Stimulated activated memory B cell treated with anti-CD40 and anti-IgM and Interleukin-4, amounts not matched to agents 10 μg/mL and 1 μg/mL and 100 μg/mL, for 72 hours (primary cell): Measurements from ENCODE around the gene RYR3.
"Not testable (repeated sequence)": the region's sequence is repeated elsewhere in the genome, so short reads cannot be mapped to it uniquely, and the experiment has no call there.

ENCODE experiments used
- ATAC-seq: fragments of 150-1000 bp; cut with Tn5 transposase; 2 replicates; pipeline ENCODE4 v1.10.0; 2021
- H3K27ac Mint-ChIP-seq: one replicate; pipeline ENCODE4 v1.8.0; 2022; ENCODE audit warnings: mild to moderate bottlenecking, mixed read lengths
- H3K27me3 Mint-ChIP-seq: one replicate; pipeline ENCODE4 v1.8.0; 2022; ENCODE audit warnings: mixed read lengths
- H3K36me3 Mint-ChIP-seq: one replicate; pipeline ENCODE4 v1.8.0; 2022; ENCODE audit warnings: mixed read lengths
- H3K4me1 Mint-ChIP-seq: one replicate; pipeline ENCODE4 v1.8.0; 2022; ENCODE audit warnings: mixed read lengths
- H3K4me3 Mint-ChIP-seq: one replicate; pipeline ENCODE4 v1.8.0; 2022; ENCODE audit warnings: mild to moderate bottlenecking, moderate library complexity, mixed read lengths
- H3K9me3 Mint-ChIP-seq: one replicate; pipeline ENCODE4 v1.8.0; 2022; ENCODE audit warnings: mixed read lengths

The RYR3 gene

DNA sequence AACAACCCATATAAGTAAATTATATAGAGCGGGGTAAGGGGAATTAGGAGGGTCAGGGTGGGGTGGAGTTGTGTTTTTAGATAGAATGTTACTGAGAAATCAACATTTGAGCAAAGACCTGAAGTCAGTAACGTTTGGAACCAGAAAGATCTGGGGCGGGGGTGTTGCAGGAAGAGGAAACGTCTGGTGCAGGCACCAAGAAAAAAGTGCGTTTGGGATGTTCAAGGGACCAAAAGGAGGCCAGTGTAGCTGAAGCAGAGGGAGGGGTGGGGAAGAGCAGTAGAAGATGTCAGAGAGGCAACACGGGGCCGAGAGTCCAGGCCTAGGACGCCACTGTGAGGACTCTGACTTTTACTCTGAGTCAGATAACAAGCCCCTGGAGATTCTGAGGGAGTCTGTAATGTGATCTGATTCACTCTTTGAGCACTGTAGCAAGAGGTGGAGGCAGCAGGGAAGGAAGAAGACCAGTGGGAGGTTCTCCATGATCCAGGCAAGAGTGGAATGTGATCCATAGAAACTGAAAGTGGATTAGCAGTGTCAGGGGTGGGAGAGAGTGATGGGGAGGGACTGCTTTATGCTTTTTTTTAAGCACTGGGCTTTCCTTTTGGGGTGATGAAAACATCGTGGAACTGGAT is 478.3 kb downstream of the RYR3 start:
- peaks cover 8% of the 10 kb centered on the region for H3K27me3 Mint-ChIP-seq
- H3K9me3 Mint-ChIP-seq: no peaks in the 10 kb centered on the region
- peaks cover 7% of the 10 kb centered on the region for H3K4me1 Mint-ChIP-seq
- no peaks in the 10 kb centered on the region for H3K36me3 Mint-ChIP-seq
- no peak for ATAC-seq
- no peak overlapping the region for H3K27ac Mint-ChIP-seq
- no peak overlapping the region for H3K4me3 Mint-ChIP-seq

DNA sequence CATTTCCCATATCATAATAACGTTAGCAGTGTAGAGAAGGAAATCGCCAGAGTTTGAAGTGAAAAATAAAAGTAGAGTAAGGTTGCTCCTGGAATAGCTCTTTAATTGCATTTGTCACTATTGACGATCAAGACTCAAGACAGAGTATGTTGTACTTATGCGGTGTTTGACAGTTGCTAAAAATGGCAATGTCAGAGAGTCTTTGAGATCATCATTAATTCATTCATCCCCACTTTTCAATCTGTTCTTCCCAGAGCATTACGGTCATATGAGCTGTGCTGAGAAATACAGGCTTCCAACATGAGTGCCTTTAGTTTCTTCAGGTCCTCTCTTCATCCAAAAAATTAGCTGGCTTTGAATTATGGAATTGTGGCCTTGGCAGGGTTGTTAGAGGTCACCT is 483.7 kb downstream of the RYR3 start:
- no peaks in the 10 kb centered on the region for H3K36me3 Mint-ChIP-seq
- H3K27me3 Mint-ChIP-seq: no peaks in the 10 kb centered on the region
- H3K4me1 Mint-ChIP-seq: no peaks in the 10 kb centered on the region
- no peak overlapping the region for H3K27ac Mint-ChIP-seq
- ATAC-seq: no peak
- no peak overlapping the region for H3K4me3 Mint-ChIP-seq
- no peaks in the 10 kb centered on the region for H3K9me3 Mint-ChIP-seq

DNA sequence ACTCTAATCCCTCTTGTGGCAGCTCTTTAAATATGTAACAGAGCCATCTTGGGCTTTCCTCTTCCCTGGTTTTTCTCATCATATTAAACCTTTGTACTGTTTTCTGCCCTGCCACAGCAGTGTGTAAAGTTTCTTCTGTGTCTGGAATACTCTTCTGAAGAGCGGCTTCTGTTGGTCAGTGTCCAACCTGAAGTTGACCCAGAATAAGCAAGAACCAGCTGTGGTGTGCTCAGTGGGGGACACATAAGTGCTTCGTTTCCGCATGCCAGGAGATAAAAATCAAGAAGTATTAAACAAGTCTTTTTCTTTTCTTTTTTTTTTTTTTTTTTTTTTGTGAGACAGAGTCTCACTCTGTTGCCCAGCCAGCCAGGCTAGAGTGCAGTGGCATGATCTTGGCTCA is 484.3 kb downstream of the RYR3 start:
- no peaks in the 10 kb centered on the region for H3K27me3 Mint-ChIP-seq
- no peak overlapping the region for H3K27ac Mint-ChIP-seq
- H3K36me3 Mint-ChIP-seq: no peaks in the 10 kb centered on the region
- no peak overlapping the region for H3K4me3 Mint-ChIP-seq
- no peak for ATAC-seq
- no peaks in the 10 kb centered on the region for H3K4me1 Mint-ChIP-seq
- H3K9me3 Mint-ChIP-seq: no peaks in the 10 kb centered on the region

DNA sequence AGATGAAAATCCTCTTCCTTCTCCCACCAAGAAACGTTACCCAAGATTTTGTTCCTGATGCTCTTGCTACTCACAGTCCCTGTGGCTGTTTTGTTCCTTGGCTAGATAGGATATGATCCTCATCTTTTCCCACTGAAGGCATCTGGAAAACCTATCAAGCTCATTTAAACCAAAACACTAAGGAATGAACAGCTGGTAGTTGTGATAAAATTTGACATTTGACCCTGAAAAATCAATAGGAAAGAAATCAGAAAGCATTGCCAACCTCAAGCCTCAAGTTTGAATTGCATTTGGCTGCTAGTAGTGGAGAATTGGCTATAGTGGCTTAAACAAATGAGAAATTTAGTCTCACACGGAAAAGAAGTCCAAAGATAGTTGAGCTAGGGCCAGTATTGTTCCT is 486.9 kb downstream of the RYR3 start:
- Mint-ChIP-seq H3K27me3 (no peaks in the 10 kb centered on the region), H3K27ac (no peak overlapping the region), H3K36me3 (no peaks in the 10 kb centered on the region), H3K4me3 (no peak overlapping the region), H3K9me3 (no peaks in the 10 kb centered on the region), H3K4me1 (no peaks in the 10 kb centered on the region)
- ATAC-seq: no peak

DNA sequence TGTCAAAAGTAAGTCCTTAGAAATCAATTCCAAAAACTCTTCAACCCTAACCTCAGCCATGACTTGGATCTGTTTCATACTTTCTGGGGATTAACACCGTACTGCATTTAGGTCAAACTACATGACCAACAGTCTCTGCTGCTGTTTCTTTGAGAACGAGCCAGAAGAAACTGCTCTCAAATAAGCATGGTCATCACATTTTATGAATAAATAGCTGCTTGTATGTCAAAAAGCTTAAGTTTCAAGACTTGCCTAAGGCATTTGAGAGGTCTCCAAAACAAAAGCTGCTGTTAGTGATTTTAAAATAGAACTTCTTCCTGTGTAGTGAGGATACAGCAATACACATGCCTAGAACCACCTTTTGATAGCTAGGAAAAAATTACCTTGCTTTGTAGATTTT is 491.2 kb downstream of the RYR3 start:
- Mint-ChIP-seq H3K27me3 (no peaks in the 10 kb centered on the region), H3K9me3 (no peaks in the 10 kb centered on the region), H3K27ac (no peak overlapping the region), H3K36me3 (no peaks in the 10 kb centered on the region), H3K4me1 (no peaks in the 10 kb centered on the region), H3K4me3 (no peak overlapping the region)
- ATAC-seq: no peak

DNA sequence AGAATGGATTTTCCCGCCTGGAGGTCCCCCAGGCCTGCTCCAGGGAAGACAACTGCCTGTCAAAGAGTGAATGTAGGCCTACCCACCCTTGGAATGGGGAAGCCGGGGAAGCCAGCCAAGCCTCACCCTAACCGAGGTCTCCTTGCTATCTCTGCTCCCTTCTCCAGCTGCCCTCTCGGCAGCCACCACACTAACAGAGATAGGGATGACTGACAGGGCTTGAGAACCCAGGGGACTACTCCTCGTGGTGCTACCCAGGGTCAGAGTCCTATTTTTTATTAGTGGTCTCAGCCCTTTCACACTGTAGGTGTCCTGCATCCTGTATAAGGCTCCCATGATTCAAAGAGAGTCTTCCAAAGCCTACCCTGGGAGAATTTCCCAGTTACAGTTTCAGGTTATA is 496.9 kb downstream of the RYR3 start:
- H3K9me3 Mint-ChIP-seq: no peaks in the 10 kb centered on the region
- no peak overlapping the region for H3K4me3 Mint-ChIP-seq
- H3K27ac Mint-ChIP-seq: no peak overlapping the region
- no peaks in the 10 kb centered on the region for H3K4me1 Mint-ChIP-seq
- H3K36me3 Mint-ChIP-seq: no peaks in the 10 kb centered on the region
- ATAC-seq: no peak
- H3K27me3 Mint-ChIP-seq: peaks cover 39% of the 10 kb centered on the region

DNA sequence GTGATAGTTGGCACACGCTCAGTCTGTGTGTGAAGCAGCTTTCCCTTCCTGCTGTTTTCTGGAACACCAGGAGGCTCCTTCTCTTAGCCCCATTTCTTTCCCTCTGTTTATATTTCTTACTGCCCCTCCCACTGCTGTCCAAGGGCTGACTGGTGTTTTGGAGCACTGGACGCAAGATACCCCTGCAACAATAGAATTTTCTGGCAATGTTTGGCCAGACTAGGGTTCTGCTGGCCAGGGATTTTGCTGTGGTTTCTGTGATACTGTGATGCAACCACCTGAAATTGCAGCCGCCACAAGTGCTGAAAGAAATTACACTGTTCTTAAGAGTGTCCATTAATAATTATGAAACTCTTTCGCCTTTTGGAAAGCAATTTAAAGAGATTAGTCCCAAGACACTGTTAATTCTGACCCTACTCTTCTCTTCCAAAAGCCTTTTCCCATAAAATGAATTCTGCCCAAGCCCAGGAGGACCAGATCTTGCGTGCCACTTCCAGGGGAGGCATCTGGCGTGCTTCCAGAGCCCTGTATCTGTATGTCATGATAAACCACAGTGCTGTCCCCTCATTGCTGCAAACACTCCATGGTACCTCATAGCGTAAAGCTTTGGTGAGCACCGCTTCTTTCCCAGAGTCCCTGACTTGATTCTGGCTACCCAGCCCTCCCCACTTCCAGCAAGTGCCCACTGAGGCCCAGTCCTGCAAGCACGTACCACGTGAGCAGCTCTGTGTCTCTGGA is 498.1 kb downstream of the RYR3 start:
- Mint-ChIP-seq H3K9me3 (no peaks in the 10 kb centered on the region), H3K36me3 (no peaks in the 10 kb centered on the region), H3K4me3 (no peak overlapping the region), H3K4me1 (no peaks in the 10 kb centered on the region), H3K27ac (no peak overlapping the region), H3K27me3 (peaks cover 42% of the 10 kb centered on the region)
- ATAC-seq: no peak

DNA sequence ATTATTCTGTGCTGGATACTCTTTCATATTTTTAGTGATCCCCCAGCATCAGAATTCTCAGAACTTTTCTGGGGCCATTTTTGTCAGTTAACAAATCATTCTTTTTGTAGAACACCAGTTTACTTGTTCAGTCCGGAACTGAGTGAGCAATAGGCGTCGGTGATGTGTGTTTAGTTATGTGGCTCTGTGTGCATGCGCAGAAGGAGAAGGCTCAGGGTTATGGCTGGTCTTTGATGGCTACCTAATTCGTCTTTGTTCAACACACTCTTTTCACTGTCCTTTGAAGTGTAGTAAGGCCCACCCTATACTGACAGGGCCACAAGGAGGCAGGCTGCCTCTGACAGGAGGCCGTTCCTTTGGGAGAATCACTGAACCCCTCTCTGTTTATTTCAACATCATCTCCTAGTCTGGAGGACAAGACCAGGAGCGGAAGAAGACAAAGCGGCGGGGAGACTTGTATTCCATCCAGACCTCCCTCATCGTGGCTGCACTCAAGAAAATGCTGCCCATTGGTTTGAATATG is 499.4 kb downstream of the RYR3 start:
- ATAC-seq: no peak
- H3K4me1 Mint-ChIP-seq: no peaks in the 10 kb centered on the region
- peaks cover 42% of the 10 kb centered on the region for H3K27me3 Mint-ChIP-seq
- no peak overlapping the region for H3K27ac Mint-ChIP-seq
- H3K36me3 Mint-ChIP-seq: no peaks in the 10 kb centered on the region
- no peak overlapping the region for H3K4me3 Mint-ChIP-seq
- no peaks in the 10 kb centered on the region for H3K9me3 Mint-ChIP-seq

DNA sequence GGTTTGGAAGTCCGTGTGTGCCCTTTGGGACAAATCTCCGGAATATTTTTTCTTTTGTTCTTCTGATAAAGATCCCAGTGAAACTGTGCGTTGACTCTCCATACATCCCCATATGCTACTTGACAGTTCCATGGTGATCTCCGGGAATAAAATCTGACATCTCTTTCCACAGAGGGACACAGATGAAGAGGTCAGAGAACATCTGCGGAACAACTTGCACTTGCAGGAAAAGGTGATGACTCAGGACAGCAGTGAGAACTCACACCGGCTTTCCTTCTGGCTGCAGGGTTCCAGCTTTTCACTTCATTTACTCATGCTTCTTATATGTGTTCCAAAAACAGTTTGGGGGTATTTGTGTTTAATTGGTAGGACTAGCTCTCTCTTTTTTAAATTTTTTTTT is 500.0 kb downstream of the RYR3 start:
- Mint-ChIP-seq H3K27me3 (peaks cover 42% of the 10 kb centered on the region), H3K4me3 (no peak overlapping the region), H3K9me3 (no peaks in the 10 kb centered on the region), H3K27ac (no peak overlapping the region), H3K36me3 (no peaks in the 10 kb centered on the region), H3K4me1 (no peaks in the 10 kb centered on the region)
- no peak for ATAC-seq

DNA sequence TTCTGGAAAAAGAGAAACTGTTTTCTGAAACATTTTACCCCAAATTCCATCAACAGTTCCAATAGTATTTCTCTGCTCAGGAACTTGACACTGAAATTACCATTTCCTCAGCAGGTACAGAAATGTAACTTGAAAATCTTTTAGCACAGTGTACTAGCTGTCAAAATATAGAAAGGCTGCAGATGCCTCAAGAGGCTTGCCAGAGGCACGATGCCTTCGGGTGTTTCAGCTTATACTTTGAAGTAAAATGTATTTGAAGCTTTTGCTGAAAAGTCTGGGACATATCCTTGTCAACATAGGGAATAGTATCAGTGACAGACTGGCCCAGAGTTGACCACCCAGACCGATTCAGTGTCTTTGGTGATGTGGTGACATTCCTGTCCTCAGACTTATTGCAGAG is 503.1 kb downstream of the RYR3 start:
- Mint-ChIP-seq H3K4me1 (no peaks in the 10 kb centered on the region), H3K36me3 (no peaks in the 10 kb centered on the region), H3K27me3 (peaks cover 30% of the 10 kb centered on the region), H3K9me3 (no peaks in the 10 kb centered on the region), H3K27ac (no peak overlapping the region), H3K4me3 (no peak overlapping the region)
- no peak for ATAC-seq

DNA sequence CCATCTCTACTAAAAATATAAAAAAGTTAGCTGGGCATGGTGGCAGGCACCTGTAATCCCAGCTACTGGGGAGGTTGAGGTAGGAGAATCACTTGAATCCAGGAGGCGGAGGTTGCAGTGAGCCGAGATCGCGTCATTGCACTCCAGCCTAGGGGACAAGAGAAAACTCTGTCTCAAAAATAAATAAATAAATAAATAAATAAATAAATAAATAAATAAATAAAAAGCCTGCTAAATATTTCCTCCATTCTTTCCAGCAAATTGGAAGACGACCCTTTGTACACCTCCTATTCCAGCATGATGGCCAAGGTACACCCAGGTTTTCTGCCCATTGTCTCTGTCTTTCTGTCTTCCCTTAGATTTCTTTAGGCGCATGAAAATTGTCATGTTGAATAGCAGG is 508.7 kb downstream of the RYR3 start:
- not testable (repeated sequence) for H3K4me3 Mint-ChIP-seq, H3K9me3 Mint-ChIP-seq, H3K27ac Mint-ChIP-seq, H3K27me3 Mint-ChIP-seq, H3K4me1 Mint-ChIP-seq, H3K36me3 Mint-ChIP-seq, ATAC-seq

DNA sequence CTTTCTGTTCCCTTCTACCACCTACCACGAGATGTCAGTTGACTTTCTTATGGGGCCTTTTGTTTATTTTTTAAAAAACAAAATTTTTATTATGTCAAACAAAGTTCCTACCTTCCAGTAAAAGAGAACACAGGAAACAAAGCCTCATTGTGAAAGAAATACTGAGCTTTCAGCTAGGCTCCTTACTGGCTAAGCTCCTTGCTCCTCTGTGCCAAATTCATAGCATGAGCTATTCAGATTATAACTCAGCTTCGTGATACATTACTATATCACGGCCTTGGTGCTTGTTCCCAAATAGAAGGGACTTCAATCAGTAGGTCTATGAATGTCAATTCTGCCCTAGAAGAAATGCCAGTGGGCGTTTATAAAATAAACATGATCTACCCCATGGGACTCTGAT is 511.7 kb downstream of the RYR3 start:
- H3K27me3 Mint-ChIP-seq: peaks cover 10% of the 10 kb centered on the region
- no peaks in the 10 kb centered on the region for H3K36me3 Mint-ChIP-seq
- ATAC-seq: no peak
- H3K9me3 Mint-ChIP-seq: no peaks in the 10 kb centered on the region
- H3K4me3 Mint-ChIP-seq: no peak overlapping the region
- H3K4me1 Mint-ChIP-seq: no peaks in the 10 kb centered on the region
- H3K27ac Mint-ChIP-seq: no peak overlapping the region

DNA sequence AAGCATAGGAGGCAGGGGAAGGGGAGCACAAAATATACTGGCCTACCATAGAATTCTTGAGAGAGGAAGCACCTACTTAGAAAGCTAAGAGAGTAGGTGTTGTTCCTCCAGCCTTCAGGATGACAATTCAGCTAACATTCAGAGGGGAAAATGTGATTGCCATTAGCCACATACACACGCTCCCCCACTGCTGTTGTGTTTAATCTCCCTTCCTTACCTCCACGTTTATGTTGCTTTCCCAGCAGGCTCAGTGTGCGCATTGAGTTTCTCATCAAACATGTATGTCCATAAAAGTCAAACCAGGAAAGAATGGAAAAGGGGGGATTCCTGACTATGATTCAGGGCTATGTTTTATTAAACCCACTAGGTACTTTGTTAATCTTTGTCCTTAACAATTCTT is 512.4 kb downstream of the RYR3 start:
- no peaks in the 10 kb centered on the region for H3K9me3 Mint-ChIP-seq
- peaks cover 10% of the 10 kb centered on the region for H3K27me3 Mint-ChIP-seq
- ATAC-seq: no peak
- no peak overlapping the region for H3K27ac Mint-ChIP-seq
- no peaks in the 10 kb centered on the region for H3K4me1 Mint-ChIP-seq
- H3K36me3 Mint-ChIP-seq: no peaks in the 10 kb centered on the region
- no peak overlapping the region for H3K4me3 Mint-ChIP-seq

DNA sequence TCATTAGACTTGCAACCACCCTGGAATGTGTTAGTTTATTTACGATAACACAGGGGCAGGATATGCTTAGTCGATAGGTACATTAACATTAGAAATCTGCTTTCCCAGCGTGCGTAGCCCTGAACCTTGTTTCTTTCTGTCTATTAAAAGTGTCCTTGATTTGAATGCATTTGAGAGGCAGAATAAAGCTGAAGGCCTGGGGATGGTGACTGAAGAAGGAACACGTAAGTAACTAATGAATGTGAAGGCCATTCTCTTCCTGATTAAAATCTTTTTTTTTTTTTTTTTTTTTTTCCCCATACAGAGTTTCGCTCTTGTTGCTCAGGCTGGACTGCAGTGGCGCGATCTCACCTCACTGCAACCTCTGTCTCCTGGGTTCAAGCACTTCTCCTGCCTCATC is 514.7 kb downstream of the RYR3 start:
- Mint-ChIP-seq H3K27me3 (peaks cover 10% of the 10 kb centered on the region), H3K4me3 (no peak overlapping the region), H3K27ac (no peak overlapping the region), H3K36me3 (no peaks in the 10 kb centered on the region), H3K9me3 (no peaks in the 10 kb centered on the region), H3K4me1 (no peaks in the 10 kb centered on the region)
- no peak for ATAC-seq

DNA sequence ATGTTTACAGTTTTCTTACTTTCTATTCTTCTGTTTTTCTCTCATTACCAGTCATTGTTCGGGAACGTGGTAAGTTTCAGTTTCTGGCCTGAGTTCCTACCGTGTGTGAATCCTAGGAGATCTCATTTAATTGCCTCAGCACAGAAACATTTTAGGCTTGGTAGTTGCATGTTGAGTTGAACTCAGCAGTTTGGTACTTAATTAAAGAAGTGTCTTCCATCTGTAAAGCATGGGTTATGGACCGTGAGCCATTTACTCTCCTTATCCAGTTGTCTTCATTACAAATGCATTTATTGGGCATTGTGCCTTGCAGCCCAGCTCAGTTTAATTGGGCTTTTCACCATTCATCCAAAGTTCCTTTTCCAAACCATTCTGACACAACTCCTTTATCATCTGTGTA is 515.4 kb downstream of the RYR3 start:
- H3K4me3 Mint-ChIP-seq: no peak overlapping the region
- no peaks in the 10 kb centered on the region for H3K36me3 Mint-ChIP-seq
- H3K4me1 Mint-ChIP-seq: no peaks in the 10 kb centered on the region
- H3K27ac Mint-ChIP-seq: no peak overlapping the region
- H3K9me3 Mint-ChIP-seq: no peaks in the 10 kb centered on the region
- peaks cover 10% of the 10 kb centered on the region for H3K27me3 Mint-ChIP-seq
- no peak for ATAC-seq

DNA sequence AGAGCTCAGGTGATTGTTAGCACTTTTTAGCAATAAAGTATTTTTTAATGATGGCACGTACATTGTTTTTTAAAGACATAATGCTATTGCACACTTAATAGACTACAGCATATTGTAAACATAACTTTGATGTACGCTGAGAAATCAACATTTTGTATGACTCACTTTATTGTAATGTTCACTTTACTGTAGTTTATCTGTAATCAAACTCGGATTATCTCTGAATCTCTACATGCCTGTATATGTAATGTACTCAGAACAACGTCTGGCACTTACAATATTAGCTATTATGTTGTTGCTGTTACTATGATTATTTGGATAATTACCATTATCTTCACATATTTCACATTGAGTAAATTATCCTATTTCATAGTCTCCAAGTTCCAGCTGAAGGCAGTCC is 519.6 kb downstream of the RYR3 start:
- no peak for ATAC-seq
- Mint-ChIP-seq H3K4me1 (no peaks in the 10 kb centered on the region), H3K9me3 (no peaks in the 10 kb centered on the region), H3K27me3 (peaks cover 10% of the 10 kb centered on the region), H3K36me3 (no peaks in the 10 kb centered on the region), H3K4me3 (no peak overlapping the region), H3K27ac (no peak overlapping the region)
